GM19099 (cell line): ENCODE data around the gene RPL13.

ENCODE experiments used
- POLR2A ChIP-seq: IDR thresholded peaks from 3 replicates; pipeline ENCODE4 v1.6.1; 2011; ENCODE audit warnings: low read depth; ENCODE audit not compliant: insufficient read length; ENCODE audit errors: extremely low read depth

The RPL13 gene

DNA sequence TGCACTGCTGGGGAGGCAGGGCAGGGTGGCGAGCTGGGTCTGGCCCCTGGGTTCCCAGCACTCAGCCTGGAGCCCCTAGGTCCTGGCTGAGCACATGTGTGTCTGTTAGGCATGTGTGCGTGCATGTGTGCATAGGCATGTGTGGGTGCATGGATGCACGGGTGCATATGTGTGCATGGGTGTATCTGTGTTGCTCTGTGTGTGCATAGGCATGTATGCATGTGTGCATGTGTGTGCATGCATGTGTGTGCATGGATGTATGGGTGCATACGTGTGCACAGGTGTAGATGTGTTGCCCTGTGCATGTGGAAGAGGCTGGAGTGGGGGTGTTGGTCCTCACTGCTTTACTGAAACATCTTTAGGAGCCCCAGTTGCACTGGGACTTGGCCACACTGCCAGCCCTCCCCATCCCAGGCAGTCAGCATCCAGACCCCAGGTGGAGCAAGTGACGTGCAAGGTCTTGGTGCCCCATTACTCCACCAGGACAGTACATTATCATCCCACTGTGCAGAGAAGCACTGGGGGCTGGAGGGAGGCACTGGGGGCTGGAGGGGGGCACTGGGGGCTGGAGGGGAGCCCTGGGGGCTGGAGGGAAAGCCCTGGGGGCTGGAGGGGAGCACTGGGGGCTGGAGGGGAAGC is 42.6 kb downstream of the RPL13 start:
- TF ChIP-seq POLR2A = no peak

DNA sequence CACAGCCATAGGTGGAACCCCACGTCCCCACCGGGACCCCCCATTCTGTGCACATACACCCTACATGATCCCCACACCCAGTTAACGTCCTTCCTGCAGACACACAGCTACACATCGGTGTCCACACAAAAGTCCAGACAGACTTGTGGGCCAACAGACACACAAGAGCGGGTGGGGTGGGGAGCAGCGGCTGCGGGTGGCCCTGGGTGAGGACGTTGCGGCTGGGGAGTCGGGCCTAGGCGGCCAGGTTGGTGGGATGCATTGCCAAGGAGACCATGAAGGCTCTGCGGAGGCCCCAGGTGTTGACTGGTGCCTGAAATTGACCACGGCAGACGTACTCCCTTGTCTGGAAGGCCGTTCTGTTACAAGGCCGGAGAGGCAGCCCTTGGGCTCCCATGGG is 44.3 kb downstream of the RPL13 start:
- no peak for TF ChIP-seq POLR2A

DNA sequence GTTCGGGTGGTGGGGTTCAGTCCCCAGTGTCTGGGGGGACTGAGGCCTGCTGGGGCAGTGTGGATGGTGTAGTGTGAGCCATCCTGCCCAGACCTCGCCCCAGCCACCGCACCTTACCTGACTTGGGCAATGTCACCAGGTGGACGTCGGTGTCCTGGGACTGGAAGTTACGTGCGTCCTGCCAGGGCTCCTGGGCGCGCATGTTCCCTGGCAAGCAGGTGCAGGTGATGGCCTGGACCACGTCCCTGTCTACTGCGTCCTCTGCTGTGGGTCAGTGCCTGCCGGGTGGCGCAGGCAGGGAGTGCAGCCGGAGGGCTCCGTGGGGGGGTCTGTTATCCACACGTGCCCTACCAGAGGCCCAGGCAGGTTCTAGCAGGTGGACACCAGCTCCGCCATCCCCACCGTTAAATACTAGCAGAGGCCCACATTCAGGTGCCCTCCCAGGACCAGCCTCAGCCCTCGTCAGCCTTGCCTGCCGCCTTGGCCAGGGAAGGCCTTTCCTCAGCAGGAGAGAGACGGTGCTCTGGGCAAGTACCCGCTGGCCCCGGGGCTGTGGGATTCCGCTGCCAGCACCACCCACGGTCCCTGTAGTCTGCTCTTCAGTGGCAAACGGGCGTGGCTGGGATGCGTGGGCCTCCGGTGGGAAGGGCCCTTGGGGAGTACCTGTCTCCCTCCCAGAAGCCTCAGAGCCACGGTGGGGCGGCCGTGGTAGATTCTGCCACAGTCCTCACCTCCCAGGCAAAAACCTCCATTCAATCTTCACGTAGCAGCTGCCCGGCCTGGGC is 44.9 kb downstream of the RPL13 start:
- TF ChIP-seq POLR2A = no peak

DNA sequence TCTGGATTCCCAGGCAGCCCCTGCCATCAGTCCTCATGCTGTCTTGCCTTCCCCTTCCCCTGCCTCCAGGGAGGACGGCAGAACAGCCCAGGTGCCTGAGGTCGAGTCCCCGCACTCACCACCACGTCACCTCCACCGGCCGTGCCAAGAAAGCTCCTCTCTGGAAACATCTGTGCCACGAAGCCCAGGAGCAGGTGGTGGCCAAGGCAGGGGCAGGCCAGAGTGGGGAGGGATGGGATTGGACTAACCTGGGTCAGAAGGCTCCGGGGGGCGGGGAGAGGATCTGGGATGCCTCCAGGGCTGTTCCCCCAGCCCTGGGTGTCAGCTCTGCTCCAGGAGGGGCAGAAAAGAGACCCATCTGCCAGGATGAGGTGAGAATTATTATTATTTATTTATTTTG is 45.5 kb downstream of the RPL13 start:
- no peak for TF ChIP-seq POLR2A

DNA sequence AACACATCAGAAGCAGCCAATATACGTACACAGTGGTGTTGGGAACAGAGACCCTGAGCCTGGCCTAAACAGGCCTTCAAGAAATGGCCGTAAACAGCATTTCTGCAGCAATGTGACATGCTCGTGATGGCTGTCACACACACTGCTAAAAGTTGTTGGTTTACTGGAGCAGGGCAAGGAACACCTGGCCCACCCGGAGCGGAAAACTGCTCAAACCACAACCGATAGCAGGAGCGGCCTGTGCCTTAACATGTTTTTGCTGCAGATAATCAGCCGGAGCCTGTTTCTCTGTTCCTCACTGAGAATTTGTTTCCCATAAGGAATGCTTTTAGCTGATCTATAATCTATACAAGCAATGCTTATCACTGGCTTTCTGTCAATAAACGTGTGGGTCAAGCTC is 47.0 kb downstream of the RPL13 start:
- no peak for TF ChIP-seq POLR2A

DNA sequence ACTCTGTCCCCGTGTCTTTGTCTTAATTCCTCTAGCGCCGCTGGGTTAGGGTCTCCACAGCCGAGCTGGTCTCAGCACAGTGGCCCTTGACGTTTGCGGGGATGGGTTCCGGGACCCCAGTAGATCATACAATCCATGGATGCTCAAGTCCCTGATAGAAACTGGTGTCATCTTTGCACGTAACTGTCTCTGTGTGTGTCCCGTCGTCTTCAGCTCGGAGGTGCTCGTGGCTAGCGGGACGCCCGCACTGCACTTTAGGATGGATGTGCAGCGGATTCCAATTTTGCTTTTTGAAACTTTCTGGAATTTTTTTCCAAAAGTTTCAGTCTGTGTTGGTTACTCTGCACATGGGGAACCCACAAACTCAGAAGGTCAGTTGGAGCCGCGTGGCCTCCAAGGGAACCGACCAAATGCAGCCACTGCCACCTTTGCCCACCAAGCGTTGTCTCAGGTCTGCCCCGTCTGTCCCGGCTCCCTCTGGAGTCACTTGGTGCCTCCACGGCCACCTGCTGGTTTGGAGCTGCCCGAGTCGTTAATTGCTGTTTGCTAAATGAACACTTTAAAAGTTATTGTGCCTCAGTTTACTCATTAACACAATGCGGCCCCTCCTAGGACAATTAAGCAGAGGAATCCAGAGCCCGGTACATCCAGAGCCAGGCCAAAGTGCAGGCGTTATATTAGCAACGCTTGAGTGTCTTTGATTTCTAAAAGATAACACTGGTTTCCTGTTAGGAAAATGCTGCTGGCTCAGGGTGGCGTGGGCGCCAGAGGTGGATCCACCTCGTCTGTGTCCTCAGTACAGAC is 47.7 kb downstream of the RPL13 start:
- TF ChIP-seq POLR2A = no peak

DNA sequence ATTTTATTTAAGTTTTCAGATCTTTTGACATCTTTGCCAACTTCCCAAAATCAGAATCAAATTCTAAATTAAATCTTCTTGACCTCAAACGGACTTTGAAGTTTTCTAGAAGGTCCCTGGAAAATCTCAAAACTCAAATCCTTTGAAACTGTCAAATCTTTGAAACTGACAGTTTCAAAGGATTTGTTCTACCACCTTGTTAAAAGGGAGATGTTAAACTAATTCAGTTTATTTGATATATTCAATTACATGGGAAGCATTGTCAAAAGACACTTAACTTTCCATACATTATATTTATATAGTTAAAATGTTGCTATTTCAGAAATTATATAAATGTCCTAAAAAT is 49.6 kb downstream of the RPL13 start:
- no peak for TF ChIP-seq POLR2A

DNA sequence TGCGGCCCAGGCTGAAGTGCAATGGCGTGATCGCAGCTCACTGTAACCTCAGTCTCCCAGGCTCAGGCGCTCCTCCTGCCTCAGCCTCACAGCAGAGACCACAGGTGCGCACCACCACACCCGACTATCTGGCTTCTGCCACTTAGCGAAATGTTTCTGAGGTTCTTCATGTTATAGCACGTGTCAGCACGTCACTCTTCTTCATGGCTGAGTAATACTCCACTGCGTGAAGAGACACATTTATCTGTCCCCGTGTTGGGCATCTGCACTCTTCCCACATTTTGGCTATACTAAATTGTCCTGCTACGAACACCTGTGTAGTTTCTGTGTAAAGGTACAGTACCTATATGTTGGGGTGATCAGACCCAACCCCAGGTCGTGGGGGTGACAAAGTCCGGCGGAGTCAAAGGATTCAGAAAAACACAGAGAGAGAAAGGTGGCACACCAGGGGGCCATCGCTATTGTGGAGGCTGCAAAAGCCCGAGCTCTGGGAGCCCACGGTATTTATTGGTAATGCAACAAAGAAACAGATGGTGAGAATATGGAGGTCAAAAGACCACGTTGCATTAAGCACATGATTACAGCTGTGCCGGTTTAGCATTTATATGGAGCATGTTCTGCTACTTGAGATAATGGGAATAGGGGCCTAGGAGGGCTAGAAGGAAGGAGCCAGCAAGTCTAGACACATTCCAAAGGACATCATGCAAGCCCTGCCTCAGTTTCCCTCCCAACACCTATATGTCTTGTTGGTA is 52.1 kb downstream of the RPL13 start:
- TF ChIP-seq POLR2A = no peak

DNA sequence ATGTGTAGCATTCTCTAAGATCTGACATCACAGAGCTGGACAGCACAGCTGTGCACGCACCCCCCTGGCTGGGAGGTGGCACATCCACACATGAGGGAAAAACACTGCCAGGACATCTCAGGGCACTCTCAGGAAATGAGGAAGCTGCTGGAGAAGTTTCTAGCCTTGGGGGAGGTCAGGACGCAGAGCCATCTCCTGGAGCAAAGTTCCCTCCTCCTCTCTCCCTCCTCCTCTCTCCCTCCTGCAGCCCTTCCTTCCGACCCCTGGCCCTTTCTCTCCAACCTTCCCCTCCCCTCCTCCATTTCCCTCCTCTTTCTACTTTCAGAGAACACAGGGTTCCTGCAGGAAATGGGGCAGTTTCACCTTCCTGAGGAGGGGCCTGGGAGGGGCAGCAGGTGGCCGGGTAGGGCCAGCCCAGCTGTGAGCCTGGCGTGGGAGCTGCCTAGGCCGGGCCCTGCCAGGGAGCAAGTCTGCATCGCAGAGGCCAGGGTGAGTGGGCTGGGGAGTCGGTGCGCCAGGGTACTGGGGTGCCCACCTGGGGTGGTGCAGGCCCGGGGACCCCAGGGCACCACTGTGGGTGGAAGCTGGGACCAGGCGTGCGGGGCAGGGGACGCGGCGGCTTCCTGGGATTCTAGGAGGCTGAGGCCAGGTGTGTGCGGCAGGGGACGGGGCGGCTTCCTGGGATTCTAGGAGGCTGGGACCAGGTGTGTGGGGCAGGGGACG is 52.9 kb downstream of the RPL13 start, which contains the start of gene DPEP1:
Gene DPEP1 (plus strand): TSS at position 412 of the 723 bp plus-strand sequence. CDS start 16,769 bp downstream, outside the sequence.
- no peak for TF ChIP-seq POLR2A

DNA sequence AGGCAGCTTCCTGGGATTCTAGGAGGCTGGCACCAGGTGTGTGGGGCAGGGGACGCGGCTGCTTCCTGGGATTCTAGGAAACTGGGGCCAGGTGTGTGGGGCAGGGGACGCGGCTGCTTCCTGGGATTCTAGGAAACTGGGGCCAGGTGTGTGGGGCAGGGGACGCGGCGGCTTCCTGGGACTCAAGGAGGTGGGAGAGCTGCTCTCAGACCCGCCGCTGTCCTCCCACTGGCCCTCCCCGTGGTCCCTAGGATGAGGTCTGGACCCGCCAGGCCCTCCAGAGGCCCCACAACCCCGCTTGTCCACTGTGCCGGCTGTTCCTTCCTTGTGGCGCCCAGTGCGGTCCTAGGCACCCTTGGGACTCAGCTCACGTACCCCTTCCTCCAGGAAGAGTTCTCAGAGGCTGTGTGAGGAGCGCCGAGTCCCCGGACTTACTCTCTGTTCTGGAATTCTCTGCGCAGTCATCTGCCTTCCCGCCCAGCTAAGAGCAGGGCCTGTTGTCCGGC is 53.5 kb downstream of the RPL13 start:
- TF ChIP-seq POLR2A = no peak
